ENCODE data around the gene SMKR1.
"Not testable (repeated sequence)": the region's sequence is repeated elsewhere in the genome, so short reads cannot be mapped to it uniquely, and the experiment has no call there.

SMKR1 gene

GRCh38 chr7:129501760-129502707 lies at the start of gene SMKR1:
SMKR1 (plus strand) TSS chr7:129502531; CDS start chr7:129502825, 294 bp downstream.
- DNase-seq, result no peak

GRCh38 chr7:129452589-129453231 lies 49.6 kb upstream of the SMKR1 start:
- no peak for DNase-seq

- no peak for DNase-seq
Measured at GRCh38 chr7:129453510-129454248, 48.7 kb upstream of the SMKR1 start.

GRCh38 chr7:129454249-129454551 lies 48.1 kb upstream of the SMKR1 start:
- no peak for DNase-seq

- no peak for DNase-seq
Measured at GRCh38 chr7:129456421-129456820, 45.9 kb upstream of the SMKR1 start.

GRCh38 chr7:129457101-129457500 lies 45.2 kb upstream of the SMKR1 start:
- DNase-seq, result no peak

GRCh38 chr7:129458171-129458570 lies 44.2 kb upstream of the SMKR1 start:
- no peak for DNase-seq

GRCh38 chr7:129461809-129462208 lies 40.5 kb upstream of the SMKR1 start:
- DNase-seq, result no peak

- DNase-seq, result no peak
Measured at GRCh38 chr7:129462420-129462819, 39.9 kb upstream of the SMKR1 start.

GRCh38 chr7:129464194-129464593 lies 38.1 kb upstream of the SMKR1 start:
- DNase-seq, result no peak

- no peak for DNase-seq
Measured at GRCh38 chr7:129465080-129465479, 37.3 kb upstream of the SMKR1 start.

GRCh38 chr7:129466796-129467195 lies 35.5 kb upstream of the SMKR1 start:
- DNase-seq, result no peak

- DNase-seq, result no peak
Measured at GRCh38 chr7:129468087-129468486, 34.2 kb upstream of the SMKR1 start.

GRCh38 chr7:129468547-129468946 lies 33.8 kb upstream of the SMKR1 start:
- DNase-seq, result no peak

GRCh38 chr7:129469930-129470329 lies 32.4 kb upstream of the SMKR1 start:
- DNase-seq, result no peak

GRCh38 chr7:129470411-129470810 lies 31.9 kb upstream of the SMKR1 start:
- DNase-seq, result no peak

GRCh38 chr7:129471402-129471827 lies 30.9 kb upstream of the SMKR1 start:
- DNase-seq, result no peak

- not testable (repeated sequence) for DNase-seq
Measured at GRCh38 chr7:129475931-129476330, 26.4 kb upstream of the SMKR1 start.

GRCh38 chr7:129476398-129476797 lies 25.9 kb upstream of the SMKR1 start:
- not testable (repeated sequence) for DNase-seq

- no peak for DNase-seq
Measured at GRCh38 chr7:129479831-129480230, 22.5 kb upstream of the SMKR1 start.

- DNase-seq, result no peak
Measured at GRCh38 chr7:129480674-129481363, 21.5 kb upstream of the SMKR1 start.

GRCh38 chr7:129481376-129481775 lies 21.0 kb upstream of the SMKR1 start:
- DNase-seq, result not testable (repeated sequence)

GRCh38 chr7:129482781-129483180 lies 19.6 kb upstream of the SMKR1 start:
- no peak for DNase-seq
